HUES48 (cell line): ENCODE measurements around the gene DDR1.
"Not testable (repeated sequence)": the region's sequence is repeated elsewhere in the genome, so short reads cannot be mapped to it uniquely, and the experiment has no call there.

Experiments used
- H3K27ac ChIP-seq: one replicate; pipeline ENCODE4 v1.7.0; 2013; ENCODE audit warnings: low read depth, low read length, inconsistent platforms
- H3K27me3 ChIP-seq: 2 replicates; pipeline ENCODE4 v1.6.1; 2013; ENCODE audit warnings: mild to moderate bottlenecking, low read length; ENCODE audit not compliant: control insufficient read depth, insufficient read depth
- H3K36me3 ChIP-seq: 2 replicates; pipeline ENCODE4 v1.6.1; 2013; ENCODE audit warnings: low read length; ENCODE audit not compliant: control insufficient read depth, insufficient read depth
- H3K4me1 ChIP-seq: 2 replicates; pipeline ENCODE4 v1.6.1; 2013; ENCODE audit warnings: mild to moderate bottlenecking, low read length; ENCODE audit not compliant: control insufficient read depth, insufficient read depth
- H3K4me3 ChIP-seq: 2 replicates; pipeline ENCODE4 v1.5.1; 2013; ENCODE audit warnings: mild to moderate bottlenecking, low read depth, low read length
- H3K9ac ChIP-seq: 2 replicates; pipeline ENCODE4 v1.6.1; 2013; ENCODE audit warnings: mild to moderate bottlenecking, low read depth, low read length, moderate library complexity
- H3K9me3 ChIP-seq: 2 replicates; pipeline ENCODE4 v1.6.1; 2013; ENCODE audit warnings: low read length; ENCODE audit not compliant: control insufficient read depth, insufficient read depth

The DDR1 gene

GRCh38 chr6:30926644-30927043 is 42.3 kb downstream of the DDR1 start:
- Histone ChIP-seq H3K9me3 (peaks cover 3% of the 10 kb centered on the region; the same call in 1 of the 2 replicates), H3K4me1 (no peaks in the 10 kb centered on the region), H3K4me3 (no peak overlapping the region), H3K9ac (no peak overlapping the region), H3K36me3 (peaks cover 49% of the 10 kb centered on the region), H3K27me3 (no peaks in the 10 kb centered on the region), H3K27ac (no peak overlapping the region)

- not testable (repeated sequence) for H3K4me3 ChIP-seq, H3K9me3 ChIP-seq, H3K27me3 ChIP-seq, H3K27ac ChIP-seq, H3K9ac ChIP-seq, H3K4me1 ChIP-seq
- H3K36me3 ChIP-seq: peaks cover 45% of the 10 kb centered on the region
Measured at GRCh38 chr6:30927080-30927479, 42.8 kb downstream of the DDR1 start.

DNA sequence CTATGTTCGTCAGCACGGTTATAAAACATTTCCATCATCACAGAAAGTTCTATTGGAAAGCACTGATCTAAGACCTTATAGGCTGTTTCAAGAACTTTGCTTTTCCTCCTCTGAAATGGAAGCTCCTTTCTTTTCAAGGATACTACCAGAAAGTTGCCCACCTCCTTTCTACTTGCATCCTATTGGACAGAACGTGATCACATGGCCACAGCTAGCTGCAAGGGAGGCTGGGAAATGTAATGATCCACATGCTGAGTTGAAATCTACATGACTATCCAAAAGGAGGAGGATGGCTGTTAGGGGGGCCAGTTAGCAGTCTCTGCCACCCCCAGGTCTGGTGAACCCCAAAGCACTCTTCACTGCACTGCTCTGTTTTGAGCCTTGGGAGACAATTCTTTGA is 44.4 kb downstream of the DDR1 start:
- Histone ChIP-seq H3K9me3 (peaks cover 3% of the 10 kb centered on the region; the same call in 1 of the 2 replicates), H3K36me3 (peaks cover 29% of the 10 kb centered on the region), H3K27me3 (no peaks in the 10 kb centered on the region), H3K27ac (no peak overlapping the region), H3K9ac (no peak overlapping the region), H3K4me3 (no peak overlapping the region), H3K4me1 (no peaks in the 10 kb centered on the region)

GRCh38 chr6:30930506-30930905 is 46.2 kb downstream of the DDR1 start:
- H3K4me1 ChIP-seq: no peaks in the 10 kb centered on the region
- no peak overlapping the region for H3K27ac ChIP-seq
- H3K9me3 ChIP-seq: peaks cover 3% of the 10 kb centered on the region; the same call in 1 of the 2 replicates
- peaks cover 17% of the 10 kb centered on the region for H3K36me3 ChIP-seq
- no peaks in the 10 kb centered on the region for H3K27me3 ChIP-seq
- H3K9ac ChIP-seq: no peak overlapping the region
- H3K4me3 ChIP-seq: no peak overlapping the region

GRCh38 chr6:30931272-30931671 is 47.0 kb downstream of the DDR1 start:
- Histone ChIP-seq H3K9ac (no peak overlapping the region), H3K9me3 (peaks cover 3% of the 10 kb centered on the region; the same call in 1 of the 2 replicates), H3K4me1 (no peaks in the 10 kb centered on the region), H3K36me3 (peaks cover 9% of the 10 kb centered on the region), H3K27ac (no peak overlapping the region), H3K27me3 (no peaks in the 10 kb centered on the region), H3K4me3 (no peak overlapping the region)

DNA sequence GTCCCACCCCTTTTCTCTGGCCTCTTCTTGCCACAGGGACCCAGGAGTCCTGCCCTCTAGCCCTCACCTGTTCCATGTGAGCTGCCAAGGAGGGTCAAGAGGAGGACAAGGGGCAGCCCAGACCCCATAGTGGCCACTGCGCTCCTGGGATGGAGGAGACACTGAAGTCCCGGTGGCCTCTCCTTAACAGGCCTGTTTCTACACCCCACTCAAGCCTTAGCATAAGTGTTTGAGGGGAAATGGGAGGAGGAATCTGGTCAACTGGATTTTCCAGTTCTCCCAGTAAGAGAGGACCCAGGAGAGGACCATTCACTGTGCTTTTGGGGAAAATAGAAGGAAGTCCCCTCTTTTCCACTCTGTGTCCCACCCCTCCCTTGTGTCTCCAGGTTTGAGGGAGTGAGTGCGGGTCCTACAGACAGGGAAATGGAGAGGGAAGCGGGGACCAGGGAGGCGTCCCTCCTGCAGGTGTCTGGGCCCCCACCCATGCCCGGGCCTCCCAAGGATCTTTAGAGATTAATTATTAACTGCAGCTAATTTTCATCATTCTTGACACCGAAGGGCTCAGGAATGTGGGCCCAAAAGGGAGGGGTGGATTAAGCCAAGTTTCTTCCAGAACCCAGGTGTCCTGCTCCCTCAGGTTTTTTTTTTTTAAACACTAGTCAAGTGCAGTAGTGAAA is 47.8 kb downstream of the DDR1 start, which contains the start of gene SFTA2:
SFTA2 (minus strand) TSS at position 202 of the 677 bp plus-strand sequence; CDS start at position 128, 74 bp downstream.
- peaks cover 3% of the 10 kb centered on the region; the same call in 1 of the 2 replicates for H3K9me3 ChIP-seq
- H3K27me3 ChIP-seq: no peaks in the 10 kb centered on the region
- H3K27ac ChIP-seq: no peak within 1 kb of the TSS
- peaks cover under 1% of the 10 kb centered on the region; the same call in 1 of the 2 replicates for H3K36me3 ChIP-seq
- no peak within 1 kb of the TSS for H3K4me3 ChIP-seq
- no peaks in the 10 kb centered on the region for H3K4me1 ChIP-seq
- H3K9ac ChIP-seq: no peak within 1 kb of the TSS

DNA sequence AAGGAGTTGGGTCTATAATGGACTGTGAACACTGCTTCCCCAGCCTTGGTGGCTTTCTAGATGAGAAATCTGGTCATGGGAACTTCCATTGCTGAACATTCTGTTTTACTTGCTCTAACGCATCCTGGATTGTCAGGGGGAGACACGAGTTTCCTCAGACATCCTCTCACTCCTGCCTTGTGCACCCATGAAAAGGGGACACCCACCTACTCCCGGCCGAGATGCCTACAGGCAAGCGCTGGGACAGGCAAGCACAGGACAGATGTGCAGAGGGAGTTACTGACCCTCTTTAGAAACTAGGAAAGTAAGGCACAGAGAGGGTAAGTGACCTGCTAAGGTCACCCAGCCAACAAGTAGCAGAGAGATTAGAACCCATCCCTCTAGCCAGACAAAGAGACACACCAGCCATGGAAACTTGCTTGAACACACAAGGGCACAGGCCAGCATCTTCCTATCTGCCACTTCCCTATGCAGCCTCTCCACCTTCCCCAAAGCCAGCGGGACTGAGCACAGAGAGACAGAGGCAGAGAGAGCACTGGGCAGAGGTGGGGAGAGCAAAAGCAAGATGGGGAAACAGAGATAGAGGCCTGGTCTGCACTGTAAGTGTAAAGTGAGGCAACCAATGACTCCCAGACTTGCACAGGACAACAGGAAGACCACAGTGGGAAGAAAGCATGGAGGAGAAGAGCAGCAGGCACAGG is 48.5 kb downstream of the DDR1 start:
- Histone ChIP-seq H3K27me3 (no peaks in the 10 kb centered on the region), H3K27ac (no peak overlapping the region), H3K4me1 (no peaks in the 10 kb centered on the region), H3K36me3 (no peaks in the 10 kb centered on the region), H3K4me3 (no peak overlapping the region), H3K9ac (no peak overlapping the region), H3K9me3 (peaks cover 3% of the 10 kb centered on the region; the same call in 1 of the 2 replicates)

- Histone ChIP-seq H3K27ac (no peak overlapping the region), H3K9ac (no peak overlapping the region), H3K9me3 (no peaks in the 10 kb centered on the region), H3K36me3 (no peaks in the 10 kb centered on the region), H3K27me3 (no peaks in the 10 kb centered on the region), H3K4me1 (no peaks in the 10 kb centered on the region), H3K4me3 (no peak overlapping the region)
Measured at GRCh38 chr6:30935018-30935417, 50.7 kb downstream of the DDR1 start.

DNA sequence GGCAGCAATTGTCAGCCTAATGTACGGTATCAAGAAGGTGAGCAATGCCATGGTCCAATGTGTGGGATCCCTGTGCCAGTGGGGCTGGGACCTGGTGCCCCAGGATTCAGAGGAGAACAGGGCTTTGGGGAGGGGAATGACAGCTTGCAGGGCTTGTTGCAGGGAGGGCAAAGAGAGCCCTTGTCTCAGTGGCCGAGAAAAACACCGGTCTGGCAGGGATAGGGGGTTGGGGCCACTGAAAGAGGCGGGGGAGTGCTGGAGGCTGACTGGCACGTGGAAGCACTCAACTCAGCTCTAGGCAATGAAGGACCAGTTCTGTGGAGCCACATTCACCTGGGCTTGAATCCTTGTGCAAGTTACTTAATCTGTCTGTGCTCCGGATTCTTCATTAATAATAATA is 52.9 kb downstream of the DDR1 start:
- no peaks in the 10 kb centered on the region for H3K36me3 ChIP-seq

DNA sequence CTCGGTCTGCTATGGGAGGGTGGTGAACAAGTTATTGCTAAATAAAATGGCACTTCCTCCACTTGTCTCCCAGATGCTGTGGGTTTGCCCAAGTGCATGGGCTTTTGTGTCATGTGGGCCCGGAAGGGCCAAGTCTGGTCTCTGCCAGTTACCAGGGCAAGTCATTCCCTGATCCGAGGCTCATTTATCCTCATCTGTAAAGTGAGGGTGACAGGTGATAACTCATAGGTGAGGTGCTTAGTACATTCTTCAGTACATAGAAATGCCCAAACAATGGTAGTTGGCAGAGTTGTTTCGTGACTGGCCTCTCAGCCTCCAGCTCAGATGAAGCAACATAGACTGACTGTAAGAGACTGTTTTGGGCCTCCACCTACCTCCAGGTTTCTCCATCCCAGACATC is 54.4 kb downstream of the DDR1 start:
- Histone ChIP-seq H3K9ac (no peak overlapping the region), H3K27ac (no peak overlapping the region), H3K36me3 (no peaks in the 10 kb centered on the region), H3K27me3 (no peaks in the 10 kb centered on the region), H3K4me3 (no peak overlapping the region), H3K4me1 (peaks cover 11% of the 10 kb centered on the region), H3K9me3 (no peaks in the 10 kb centered on the region)

More for the DNA sequence above, 52.9 kb downstream of the DDR1 start:
- no peak overlapping the region for H3K4me3 ChIP-seq
- no peaks in the 10 kb centered on the region for H3K9me3 ChIP-seq
- peaks cover 5% of the 10 kb centered on the region for H3K4me1 ChIP-seq
- H3K9ac ChIP-seq: no peak overlapping the region
- H3K27me3 ChIP-seq: no peaks in the 10 kb centered on the region
- no peak overlapping the region for H3K27ac ChIP-seq

GRCh38 chr6:30939473-30939872 is 55.2 kb downstream of the DDR1 start:
- H3K9me3 ChIP-seq: no peaks in the 10 kb centered on the region
- no peak overlapping the region for H3K27ac ChIP-seq
- no peak overlapping the region for H3K4me3 ChIP-seq
- H3K27me3 ChIP-seq: no peaks in the 10 kb centered on the region
- H3K36me3 ChIP-seq: no peaks in the 10 kb centered on the region
- H3K9ac ChIP-seq: no peak overlapping the region
- H3K4me1 ChIP-seq: peaks cover 11% of the 10 kb centered on the region
